Hair follicle dermal papilla cell (primary cell): ENCODE data around the gene ANKLE1. TPM values are rescaled to one million over a fixed set of nuclear protein-coding genes. Genes with fewer than 3 reads are reported as not detected.

ENCODE experiments used
- total RNA-seq: library from RNA; depleted of rRNA; stranded (reverse); fragments of >200 nt; gene quantifications from 2 replicates; pipeline ENCODE4 v1.2.3, GENCODE V29; 2012

Gene ANKLE1, protein sequence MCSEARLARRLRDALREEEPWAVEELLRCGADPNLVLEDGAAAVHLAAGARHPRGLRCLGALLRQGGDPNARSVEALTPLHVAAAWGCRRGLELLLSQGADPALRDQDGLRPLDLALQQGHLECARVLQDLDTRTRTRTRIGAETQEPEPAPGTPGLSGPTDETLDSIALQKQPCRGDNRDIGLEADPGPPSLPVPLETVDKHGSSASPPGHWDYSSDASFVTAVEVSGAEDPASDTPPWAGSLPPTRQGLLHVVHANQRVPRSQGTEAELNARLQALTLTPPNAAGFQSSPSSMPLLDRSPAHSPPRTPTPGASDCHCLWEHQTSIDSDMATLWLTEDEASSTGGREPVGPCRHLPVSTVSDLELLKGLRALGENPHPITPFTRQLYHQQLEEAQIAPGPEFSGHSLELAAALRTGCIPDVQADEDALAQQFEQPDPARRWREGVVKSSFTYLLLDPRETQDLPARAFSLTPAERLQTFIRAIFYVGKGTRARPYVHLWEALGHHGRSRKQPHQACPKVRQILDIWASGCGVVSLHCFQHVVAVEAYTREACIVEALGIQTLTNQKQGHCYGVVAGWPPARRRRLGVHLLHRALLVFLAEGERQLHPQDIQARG
- 0.65 TPM in 1 of 2 replicates, not detected in the other for total RNA-seq

DNA sequence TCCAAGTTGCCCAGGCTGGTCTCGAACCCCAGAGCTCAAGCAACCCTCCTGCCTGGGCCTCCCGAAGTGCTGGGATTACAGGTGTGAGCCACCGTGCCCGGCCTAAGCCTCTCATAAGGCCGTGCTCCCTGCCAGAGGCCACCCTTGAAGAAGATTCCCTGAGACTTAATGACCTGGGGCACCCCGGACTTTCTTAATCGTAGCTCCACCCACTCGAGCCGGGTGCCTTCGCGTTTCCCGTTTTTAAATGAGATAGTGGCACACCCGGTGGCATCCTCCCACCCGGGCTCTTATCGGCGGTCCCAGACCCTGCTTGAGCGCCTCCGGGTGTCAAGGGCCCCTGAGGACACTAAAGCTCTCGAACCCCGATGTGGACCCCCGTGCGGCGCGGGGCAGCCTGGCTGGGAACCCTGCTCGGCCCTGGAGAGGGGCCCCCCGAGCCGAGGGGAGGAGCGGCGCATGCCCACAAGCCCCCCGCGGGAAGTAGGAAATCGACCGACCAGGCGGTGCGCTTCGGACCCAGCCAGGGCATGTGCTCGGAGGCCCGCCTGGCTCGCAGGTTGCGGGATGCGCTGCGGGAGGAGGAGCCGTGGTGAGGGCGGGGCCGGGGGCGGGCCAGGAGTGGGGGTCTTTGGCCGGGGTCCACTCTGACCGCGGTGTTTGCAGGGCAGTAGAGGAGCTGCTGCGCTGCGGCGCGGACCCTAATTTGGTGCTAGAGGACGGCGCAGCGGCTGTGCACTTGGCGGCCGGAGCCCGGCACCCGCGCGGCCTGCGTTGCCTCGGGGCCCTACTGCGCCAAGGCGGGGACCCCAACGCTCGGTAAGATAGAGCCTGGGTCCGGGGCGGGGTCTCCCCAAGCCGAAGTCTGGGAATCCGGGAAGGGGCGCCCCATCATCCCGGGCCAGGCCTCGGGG is at the start of gene ANKLE1:
ANKLE1 (plus strand) TSS at position 511 of the 914 bp plus-strand sequence; CDS start at position 531, 20 bp downstream.

DNA sequence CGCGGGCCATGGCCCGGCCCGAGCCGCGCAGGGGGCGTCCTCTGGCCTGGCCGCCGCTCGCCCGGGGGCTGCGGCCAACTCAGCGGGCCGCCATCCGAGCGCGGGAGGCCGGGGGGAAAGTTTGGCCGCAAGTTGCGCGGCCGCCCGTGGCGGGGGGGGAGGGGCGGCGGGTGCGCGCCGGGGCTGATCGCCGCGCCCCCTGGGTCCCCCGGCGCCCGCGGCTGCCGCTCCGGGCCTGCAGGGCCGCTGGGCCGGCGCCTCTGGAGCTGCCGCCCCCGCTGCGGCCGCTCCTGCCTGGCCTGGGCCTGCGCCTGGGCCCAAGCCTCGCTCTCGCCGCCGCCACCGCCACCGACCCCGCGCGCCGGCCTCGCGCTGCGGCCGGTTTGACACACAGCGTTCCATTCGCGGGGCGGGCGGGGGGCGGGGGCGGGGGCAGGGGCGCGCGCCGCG is 36.1 kb upstream of the ANKLE1 start, which contains the start of gene NR2F6:
NR2F6 (minus strand) TSS at position 385 of the 450 bp plus-strand sequence. CDS start 699 bp downstream, outside the sequence.

DNA sequence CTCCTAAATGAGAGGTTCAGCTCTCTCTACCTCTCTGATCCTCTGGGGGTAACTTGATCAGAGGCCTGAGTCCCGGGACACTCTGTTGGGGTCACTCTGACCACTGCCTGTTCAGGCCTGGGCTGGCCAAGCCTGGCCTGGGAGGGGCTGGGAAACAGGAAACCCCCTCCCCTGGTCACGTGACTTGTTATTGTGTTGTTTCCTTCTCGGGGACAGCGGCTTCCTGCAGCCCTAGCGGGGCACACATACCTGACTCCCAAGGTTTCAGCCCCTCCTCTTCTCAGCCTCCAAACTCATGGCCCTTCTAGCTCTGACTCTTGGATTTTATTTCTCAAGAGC is 17.1 kb upstream of the ANKLE1 start, which contains the start of gene USHBP1:
USHBP1 (minus strand) TSS at position 105 of the 339 bp plus-strand sequence. CDS start 446 bp downstream, outside the sequence.

DNA sequence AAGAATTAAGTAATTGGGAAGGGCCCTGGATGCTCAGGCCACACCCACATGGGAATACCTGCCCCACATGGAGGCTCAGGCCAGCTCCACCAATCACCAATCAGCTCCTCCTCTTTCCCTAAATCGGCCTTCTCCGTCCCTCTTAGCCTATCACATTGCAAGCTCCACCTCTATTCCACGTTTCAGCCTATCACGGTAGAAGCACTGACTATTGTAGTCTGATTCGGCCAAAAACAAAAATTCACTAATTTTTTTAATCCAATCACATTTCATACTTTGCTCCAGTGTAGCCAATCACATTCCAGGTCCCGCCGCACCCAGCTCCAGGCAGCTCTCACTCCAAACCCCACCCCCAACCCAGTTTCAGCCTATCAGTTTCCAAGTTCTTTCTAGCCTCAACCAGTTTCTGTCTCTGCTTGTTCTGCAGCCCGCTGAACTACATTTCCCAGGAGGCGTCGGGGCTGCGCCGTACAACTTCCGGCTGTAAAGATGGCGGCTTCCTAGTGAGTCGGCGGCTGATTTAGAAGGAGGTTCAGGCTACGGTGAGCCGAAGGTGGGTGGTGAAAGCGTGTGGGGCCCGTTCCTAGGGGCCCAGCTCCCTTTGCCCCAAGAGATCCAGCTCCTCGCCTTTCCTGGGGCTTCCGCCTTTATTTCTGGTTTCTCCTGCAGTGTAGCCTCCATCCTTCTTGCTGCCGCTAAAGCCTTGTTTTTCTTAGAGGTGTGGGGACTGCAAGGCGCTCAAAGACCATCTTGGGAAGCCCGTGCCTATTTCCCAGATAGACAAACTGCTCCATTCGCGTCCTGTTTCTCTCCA is 14.5 kb upstream of the ANKLE1 start, which contains the start of gene BABAM1:
BABAM1 (plus strand) TSS at position 469 of the 814 bp plus-strand sequence. CDS start 1,364 bp downstream, outside the sequence.

DNA sequence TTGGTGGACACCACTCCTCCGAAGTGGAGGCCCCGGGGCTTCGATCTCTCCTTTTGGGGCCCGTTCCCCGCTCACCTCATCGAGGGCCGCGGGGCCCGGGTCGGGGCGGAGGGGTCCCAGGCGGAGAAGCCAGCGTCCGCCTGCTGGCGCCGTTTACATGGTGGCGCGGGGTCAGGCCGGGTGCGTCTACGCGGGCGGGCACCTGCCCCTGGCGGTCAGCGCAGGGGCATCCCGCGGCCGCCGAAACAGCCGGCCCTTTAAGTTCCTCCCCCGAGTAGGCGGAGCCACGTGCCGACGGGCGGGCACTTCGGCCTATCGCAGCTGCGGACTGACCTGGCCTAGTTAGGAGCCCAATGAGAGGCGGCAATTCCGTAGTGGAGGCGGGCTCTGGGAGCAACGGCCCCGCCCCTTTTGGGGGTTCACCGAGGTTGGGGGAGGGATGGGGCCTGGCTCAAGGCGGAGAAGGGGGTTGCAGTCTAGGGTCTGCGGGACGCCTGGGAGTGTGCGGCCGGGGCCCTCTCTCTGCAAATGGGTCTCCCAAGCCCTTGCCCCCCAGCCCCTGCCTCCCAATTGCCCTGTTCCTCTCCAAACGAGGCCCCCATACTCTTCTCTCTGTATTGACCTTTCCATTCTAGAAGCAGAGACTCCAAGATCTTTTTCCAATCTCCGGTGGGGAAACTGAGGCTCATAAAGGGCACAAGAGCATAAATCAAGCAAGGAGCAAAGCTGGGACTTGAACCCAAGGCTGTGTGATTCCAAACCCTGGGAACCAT is 21.7 kb downstream of the ANKLE1 start, which contains the start of gene ABHD8:
ABHD8 (minus strand) TSS at position 259 of the 773 bp plus-strand sequence. CDS start 1,809 bp downstream, outside the sequence.

DNA sequence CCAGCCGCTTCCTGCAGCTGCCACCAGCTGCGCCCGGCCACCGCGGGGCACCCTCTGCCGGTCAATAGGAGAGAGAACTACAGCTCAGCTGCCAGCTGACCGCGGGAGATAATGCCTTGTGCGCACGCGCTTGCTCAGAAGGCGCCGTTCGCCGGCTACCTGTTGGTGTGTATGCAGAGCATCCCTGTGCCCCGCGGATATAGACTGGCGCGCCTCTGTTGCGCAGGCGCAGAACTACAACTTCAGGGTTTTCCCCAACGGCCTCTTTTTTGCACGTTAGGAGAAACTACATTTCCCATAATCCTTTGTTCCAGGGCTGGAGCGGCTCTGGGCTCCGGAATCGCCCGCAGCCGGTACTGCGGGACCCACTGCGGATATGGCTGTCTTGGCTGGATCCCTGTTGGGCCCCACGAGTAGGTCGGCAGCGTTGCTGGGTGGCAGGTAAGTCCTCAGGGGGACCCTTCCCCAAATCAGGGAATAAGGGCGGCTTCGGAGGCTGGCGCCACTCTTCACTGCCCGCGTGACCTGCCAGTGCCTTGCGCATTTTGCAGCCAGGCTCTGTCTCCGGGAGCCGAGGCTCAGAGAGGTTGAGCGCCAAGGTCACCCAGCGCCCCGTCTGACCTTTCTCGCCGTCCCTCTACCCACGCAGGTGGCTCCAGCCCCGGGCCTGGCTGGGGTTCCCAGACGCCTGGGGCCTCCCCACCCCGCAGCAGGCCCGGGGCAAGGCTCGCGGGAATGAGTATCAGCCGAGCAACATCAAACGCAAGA is 24.0 kb downstream of the ANKLE1 start, which contains the start of gene MRPL34:
MRPL34 (plus strand) TSS at position 356 of the 768 bp plus-strand sequence; CDS start at position 377, 21 bp downstream.

DNA sequence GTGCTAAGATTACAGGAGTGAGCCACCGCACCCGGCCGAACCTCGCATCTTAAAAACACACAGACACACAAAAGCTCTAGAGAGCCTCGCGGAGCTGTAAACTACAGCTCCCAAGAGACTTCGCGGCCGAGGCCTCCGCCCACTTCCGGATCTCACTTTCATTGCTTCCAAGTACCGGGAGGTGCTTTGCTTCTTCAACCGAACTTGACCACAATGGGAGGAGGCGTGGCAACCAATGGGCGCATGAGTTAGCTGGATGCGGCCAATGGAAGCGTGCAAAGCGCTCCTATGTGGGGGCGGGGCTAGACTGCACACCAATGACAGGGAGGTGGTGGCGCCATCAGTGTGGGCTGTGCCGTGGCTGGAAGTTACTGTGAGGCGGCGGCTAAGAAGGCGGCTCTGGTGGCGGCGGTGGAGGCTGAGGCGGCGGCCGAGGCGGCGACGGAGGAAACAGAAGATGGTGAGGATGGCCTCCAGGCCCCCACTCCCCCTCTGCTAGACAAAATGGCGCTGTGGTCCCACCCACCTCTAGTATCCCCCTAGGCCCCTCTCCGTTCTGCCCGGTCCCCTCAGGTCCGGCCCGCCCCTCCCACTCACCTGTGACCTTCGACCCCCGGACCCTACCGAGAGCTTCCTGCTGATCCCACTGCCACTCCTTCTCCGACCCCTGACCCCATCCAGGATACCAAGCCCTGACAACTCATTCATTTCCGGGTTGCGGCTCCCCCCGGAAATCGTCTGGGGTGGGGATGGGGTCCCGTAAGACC is 27.7 kb downstream of the ANKLE1 start, which contains the start of gene DDA1:
DDA1 (plus strand) TSS at position 366 of the 767 bp plus-strand sequence; CDS start at position 458, 92 bp downstream.

DNA sequence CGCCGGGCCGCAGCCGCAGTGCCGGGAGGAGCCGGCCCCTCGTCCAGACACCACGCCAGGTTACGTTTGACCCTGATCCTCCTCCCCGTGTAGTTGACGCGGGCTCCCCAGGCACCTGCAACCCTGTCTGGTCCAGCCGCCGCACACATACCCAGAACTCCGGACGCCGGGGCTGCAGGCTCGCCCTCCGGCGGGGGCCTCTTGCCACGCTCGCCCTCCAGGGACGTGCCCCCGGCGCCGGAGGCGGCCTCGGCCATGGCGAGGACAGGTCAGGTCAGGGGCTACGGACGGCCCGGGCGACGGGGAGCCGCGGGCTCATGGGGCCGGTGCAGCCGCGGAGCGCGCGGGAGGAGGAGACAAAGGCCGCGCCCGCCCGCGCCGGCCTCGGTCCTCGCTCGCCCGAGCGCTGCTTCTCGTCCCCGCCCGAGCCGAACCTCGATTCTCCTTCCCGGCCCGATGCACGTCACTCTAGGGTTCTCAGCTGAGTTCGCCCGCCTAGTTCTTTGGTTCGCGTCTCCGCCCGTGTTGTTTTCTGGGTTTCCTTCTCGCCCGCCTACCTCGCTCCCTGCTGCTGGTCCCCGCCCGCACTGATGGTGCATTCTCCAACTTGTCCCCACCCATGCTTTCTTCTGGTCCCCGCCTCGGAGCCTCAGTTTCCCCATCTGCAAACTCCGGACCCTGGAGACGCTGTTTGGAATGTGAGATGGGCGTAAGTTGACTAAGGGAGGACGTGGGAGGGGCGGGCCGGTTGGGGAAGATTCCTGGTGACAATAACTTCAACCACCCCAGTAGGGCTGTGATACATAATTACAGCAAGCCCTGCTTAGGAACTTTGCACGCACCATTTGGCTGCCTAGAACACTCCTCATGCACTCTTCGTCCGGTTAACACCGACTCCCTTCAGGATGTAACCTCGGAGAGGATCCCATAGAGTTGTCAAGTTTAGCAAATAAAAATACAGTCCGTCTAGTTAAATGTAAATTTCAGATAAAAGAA is 53.0 kb downstream of the ANKLE1 start, which contains the start of gene ANO8:
ANO8 (minus strand) TSS at position 442 of the 996 bp plus-strand sequence; CDS start at position 257, 185 bp downstream.

Other genes starting within 250 kb of the ANKLE1 start
- 1.3 and 1.6 TPM in 2 replicates for gene HAUS8, start 206.4 kb upstream of the ANKLE1 start, total RNA-seq
- 86.1 and 106 TPM in 2 replicates for gene MYO9B, start 206.1 kb upstream of the ANKLE1 start, total RNA-seq
- 18.2 and 20.9 TPM in 2 replicates for gene USE1, start 66.5 kb upstream of the ANKLE1 start, total RNA-seq
- 2.9 and 4.9 TPM in 2 replicates for gene OCEL1, start 55.7 kb upstream of the ANKLE1 start, total RNA-seq
- 42.7 and 48.3 TPM in 2 replicates for gene NR2F6, start 36.0 kb upstream of the ANKLE1 start, total RNA-seq
- gene USHBP1, start 17.2 kb upstream of the ANKLE1 start, total RNA-seq = not detected in 2 replicates
- 58.9 and 79.5 TPM in 2 replicates for gene BABAM1, start 14.5 kb upstream of the ANKLE1 start, total RNA-seq
- 16.7 and 18.2 TPM in 2 replicates for gene ABHD8, start 21.5 kb downstream of the ANKLE1 start, total RNA-seq
- gene MRPL34, start 24.0 kb downstream of the ANKLE1 start, total RNA-seq = 34.6 and 38.3 TPM in 2 replicates
- 10.9 and 21.6 TPM in 2 replicates for gene DDA1, start 27.7 kb downstream of the ANKLE1 start, total RNA-seq
- 9.2 and 10.1 TPM in 2 replicates for gene ANO8, start 53.0 kb downstream of the ANKLE1 start, total RNA-seq
- gene GTPBP3, start 55.7 kb downstream of the ANKLE1 start, total RNA-seq = 13.6 and 14.9 TPM in 2 replicates
- under 0.01 TPM in 1 of 2 replicates, not detected in the other for gene PLVAP, start 95.4 kb downstream of the ANKLE1 start, total RNA-seq
- gene CCDC194, start 112.3 kb downstream of the ANKLE1 start, total RNA-seq = 0.49 TPM in 1 of 2 replicates, not detected in the other
- 15.1 and 31.6 TPM in 2 replicates for gene BST2, start 123.7 kb downstream of the ANKLE1 start, total RNA-seq
- 57.9 and 68.2 TPM in 2 replicates for gene MVB12A, start 138.1 kb downstream of the ANKLE1 start, total RNA-seq
- gene TMEM221, start 166.8 kb downstream of the ANKLE1 start, total RNA-seq = 0.12 TPM in 1 of 2 replicates, not detected in the other
- not detected in 2 replicates for gene NXNL1, start 179.0 kb downstream of the ANKLE1 start, total RNA-seq
- gene SLC27A1, start 188.6 kb downstream of the ANKLE1 start, total RNA-seq = 71.6 and 87.1 TPM in 2 replicates
- gene PGLS, start 229.7 kb downstream of the ANKLE1 start, total RNA-seq = 72.2 and 74.3 TPM in 2 replicates